Activated T-cell treated with anti-CD3 and anti-CD28 coated beads, Interleukin-2, amount 50 U/mL, for 72 hours (primary cell): ENCODE data around the gene TPSG1. TPM values are rescaled to one million over a fixed set of nuclear protein-coding genes. Genes with fewer than 3 reads are reported as not detected.

Source experiments
- ATAC-seq, 2 donors: fragments of 150-1000 bp; cut with Tn5 transposase; replicated peaks in 1 of 2; 2 replicates each; pipeline ENCODE4 v1.10.0; 2021; ENCODE audit warnings: moderate library complexity in 2 of 2, mild to moderate bottlenecking in 1 of 2
- DNase-seq, 2 donors: peaks; one replicate each; pipeline ENCODE4 v3.0.0; 2021 to 2022; ENCODE audit warnings: mixed read lengths in 1 of 2
- H3K27ac Mint-ChIP-seq: one replicate; pipeline ENCODE4 v1.8.0; 2022; ENCODE audit warnings: mild to moderate bottlenecking, moderate library complexity, mixed read lengths
- H3K27me3 Mint-ChIP-seq: one replicate; pipeline ENCODE4 v1.8.0; 2022; ENCODE audit warnings: low read depth, mixed read lengths
- H3K36me3 Mint-ChIP-seq, 2 donors: one replicate each; pipeline ENCODE4 v1.8.0; 2022; ENCODE audit warnings: mixed read lengths in 2 of 2, mild to moderate bottlenecking in 1 of 2; ENCODE audit not compliant: insufficient read depth in 2 of 2
- H3K4me1 Mint-ChIP-seq: one replicate; pipeline ENCODE4 v1.8.0; 2022; ENCODE audit warnings: low read depth, mixed read lengths
- H3K4me3 Mint-ChIP-seq, 2 donors: one replicate each; pipeline ENCODE4 v1.8.0; 2022; ENCODE audit warnings: mild to moderate bottlenecking in 2 of 2, mixed read lengths in 2 of 2, moderate library complexity in 2 of 2
- H3K9me3 Mint-ChIP-seq, 2 donors: one replicate each; pipeline ENCODE4 v1.8.0; 2022; ENCODE audit warnings: mixed read lengths in 2 of 2
- total RNA-seq, 2 donors: library from RNA; stranded (reverse); gene quantifications; one replicate each; pipeline ENCODE4 v1.2.3, GENCODE V29; 2022

TPSG1 gene
- total RNA-seq, 2 donors from 2014 or later = 0.32 TPM; not detected in 1

- Mint-ChIP-seq H3K27me3 (no peaks in the 10 kb centered on the region), H3K36me3 (no peaks in the 10 kb centered on the region), H3K4me3 (no peak overlapping the region), H3K4me1 (no peaks in the 10 kb centered on the region), H3K27ac (no peak overlapping the region), H3K9me3 (no peaks in the 10 kb centered on the region)
- ATAC-seq (no peak), DNase-seq (no peak)
Measured at GRCh38 chr16:1221628-1222552, 3.2 kb downstream of the TPSG1 start.

- no peak overlapping the region for H3K4me3 Mint-ChIP-seq
- H3K4me1 Mint-ChIP-seq = no peaks in the 10 kb centered on the region
- no peaks in the 10 kb centered on the region for H3K9me3 Mint-ChIP-seq
- H3K27me3 Mint-ChIP-seq = no peaks in the 10 kb centered on the region
- no peaks in the 10 kb centered on the region for H3K36me3 Mint-ChIP-seq
- DNase-seq (no peak), ATAC-seq (no peak)
- H3K27ac Mint-ChIP-seq = no peak overlapping the region
Measured at GRCh38 chr16:1220841-1221627, 4.0 kb downstream of the TPSG1 start.

- Mint-ChIP-seq H3K36me3 (no peaks in the 10 kb centered on the region), H3K27ac (no peak overlapping the region), H3K9me3 (no peaks in the 10 kb centered on the region), H3K4me1 (no peaks in the 10 kb centered on the region), H3K27me3 (no peaks in the 10 kb centered on the region), H3K4me3 (no peak overlapping the region)
- ATAC-seq = no peak
- DNase-seq = no peak
Measured at GRCh38 chr16:1220098-1220728, 4.9 kb downstream of the TPSG1 start.

- DNase-seq (no peak), ATAC-seq (no peak)
- H3K4me3 Mint-ChIP-seq = no peak overlapping the region
- H3K4me1 Mint-ChIP-seq = no peaks in the 10 kb centered on the region
- no peaks in the 10 kb centered on the region for H3K36me3 Mint-ChIP-seq
- H3K27ac Mint-ChIP-seq = no peak overlapping the region
- no peaks in the 10 kb centered on the region for H3K27me3 Mint-ChIP-seq
- H3K9me3 Mint-ChIP-seq = no peaks in the 10 kb centered on the region
Measured at GRCh38 chr16:1218930-1219611, 6.0 kb downstream of the TPSG1 start.

- Mint-ChIP-seq H3K27me3 (no peaks in the 10 kb centered on the region), H3K4me3 (no peak overlapping the region), H3K4me1 (no peaks in the 10 kb centered on the region), H3K36me3 (no peaks in the 10 kb centered on the region), H3K9me3 (no peaks in the 10 kb centered on the region), H3K27ac (no peak overlapping the region)
- DNase-seq (no peak), ATAC-seq (no peak)
Measured at GRCh38 chr16:1218061-1218929, 6.8 kb downstream of the TPSG1 start.

- Mint-ChIP-seq H3K36me3 (no peaks in the 10 kb centered on the region), H3K4me1 (no peaks in the 10 kb centered on the region), H3K4me3 (no peak overlapping the region), H3K27ac (no peak overlapping the region), H3K27me3 (no peaks in the 10 kb centered on the region), H3K9me3 (no peaks in the 10 kb centered on the region)
- DNase-seq (no peak), ATAC-seq (no peak)
Measured at GRCh38 chr16:1217526-1217925, 7.5 kb downstream of the TPSG1 start.

GRCh38 chr16:1216681-1217400, 8.2 kb downstream of the TPSG1 start:
- Mint-ChIP-seq H3K27ac (no peak overlapping the region), H3K4me1 (no peaks in the 10 kb centered on the region), H3K36me3 (no peaks in the 10 kb centered on the region), H3K9me3 (no peaks in the 10 kb centered on the region), H3K27me3 (no peaks in the 10 kb centered on the region), H3K4me3 (no peak overlapping the region)
- ATAC-seq (no peak), DNase-seq (no peak)

GRCh38 chr16:1216296-1216619, 8.8 kb downstream of the TPSG1 start:
- Mint-ChIP-seq H3K9me3 (no peaks in the 10 kb centered on the region), H3K27me3 (no peaks in the 10 kb centered on the region), H3K27ac (no peak overlapping the region), H3K4me1 (no peaks in the 10 kb centered on the region), H3K36me3 (no peaks in the 10 kb centered on the region), H3K4me3 (no peak overlapping the region)
- DNase-seq (no peak), ATAC-seq (no peak)

- Mint-ChIP-seq H3K36me3 (no peaks in the 10 kb centered on the region), H3K9me3 (no peaks in the 10 kb centered on the region), H3K4me1 (no peaks in the 10 kb centered on the region), H3K4me3 (no peak overlapping the region), H3K27ac (no peak overlapping the region), H3K27me3 (no peaks in the 10 kb centered on the region)
- ATAC-seq (no peak), DNase-seq (no peak)
Measured at GRCh38 chr16:1215574-1216295, 9.3 kb downstream of the TPSG1 start.

GRCh38 chr16:1214719-1215118, 10.3 kb downstream of the TPSG1 start:
- Mint-ChIP-seq H3K36me3 (no peaks in the 10 kb centered on the region), H3K9me3 (no peaks in the 10 kb centered on the region)

GRCh38 chr16:1213796-1214372, 11.2 kb downstream of the TPSG1 start:
- Mint-ChIP-seq H3K27me3 (no peaks in the 10 kb centered on the region), H3K36me3 (no peaks in the 10 kb centered on the region), H3K9me3 (no peaks in the 10 kb centered on the region), H3K4me1 (no peaks in the 10 kb centered on the region), H3K27ac (no peak overlapping the region), H3K4me3 (no peak overlapping the region)
- ATAC-seq = no peak
- no peak for DNase-seq

More at GRCh38 chr16:1214719-1215118, 10.3 kb downstream of the TPSG1 start:
- H3K27ac Mint-ChIP-seq = no peak overlapping the region
- ATAC-seq (no peak), DNase-seq (no peak)
- no peak overlapping the region for H3K4me3 Mint-ChIP-seq
- H3K27me3 Mint-ChIP-seq = no peaks in the 10 kb centered on the region
- no peaks in the 10 kb centered on the region for H3K4me1 Mint-ChIP-seq
